Activated CD4-positive, alpha-beta T cell treated with anti-CD3 and anti-CD28 coated beads, Interleukin-2, Interleukin-6, amounts not matched to agents 100 ng/mL and 50 ng/mL, durations not matched to agents 16 hours and 8 hours (primary cell): Measurements from ENCODE around the gene LHB.
"Not testable (repeated sequence)": the region's sequence is repeated elsewhere in the genome, so short reads cannot be mapped to it uniquely, and the experiment has no call there.

Source experiments
- DNase-seq: peaks from one replicate; pipeline ENCODE4 v3.0.0-alpha.2; 2020

LHB gene

DNA sequence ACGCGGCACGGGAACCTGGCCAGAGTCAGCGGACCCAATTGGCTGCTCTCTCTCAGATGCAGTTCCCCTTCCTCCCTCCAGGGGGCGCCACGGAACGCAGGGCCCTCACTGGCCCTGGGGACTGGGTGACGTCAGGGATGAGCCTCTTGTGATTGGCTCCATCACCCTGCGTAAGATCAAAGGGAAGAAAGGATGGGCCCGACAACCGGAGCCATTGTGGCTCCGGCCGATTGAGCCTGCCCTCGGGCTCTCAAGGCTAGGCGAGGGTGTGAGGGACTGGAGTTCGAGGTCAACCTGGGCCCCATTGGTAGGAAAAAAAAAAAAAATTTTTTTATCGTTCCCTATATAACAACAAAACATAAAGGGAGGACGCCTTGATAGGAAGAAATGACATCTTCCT lies 19.9 kb upstream of the LHB start, which contains the start of gene CGB1:
Gene CGB1, minus strand, starts transcription at position 81 of the 400 bp plus-strand sequence. CDS start 184 bp downstream, outside the sequence.
- DNase-seq = peak; percentile 80

DNA sequence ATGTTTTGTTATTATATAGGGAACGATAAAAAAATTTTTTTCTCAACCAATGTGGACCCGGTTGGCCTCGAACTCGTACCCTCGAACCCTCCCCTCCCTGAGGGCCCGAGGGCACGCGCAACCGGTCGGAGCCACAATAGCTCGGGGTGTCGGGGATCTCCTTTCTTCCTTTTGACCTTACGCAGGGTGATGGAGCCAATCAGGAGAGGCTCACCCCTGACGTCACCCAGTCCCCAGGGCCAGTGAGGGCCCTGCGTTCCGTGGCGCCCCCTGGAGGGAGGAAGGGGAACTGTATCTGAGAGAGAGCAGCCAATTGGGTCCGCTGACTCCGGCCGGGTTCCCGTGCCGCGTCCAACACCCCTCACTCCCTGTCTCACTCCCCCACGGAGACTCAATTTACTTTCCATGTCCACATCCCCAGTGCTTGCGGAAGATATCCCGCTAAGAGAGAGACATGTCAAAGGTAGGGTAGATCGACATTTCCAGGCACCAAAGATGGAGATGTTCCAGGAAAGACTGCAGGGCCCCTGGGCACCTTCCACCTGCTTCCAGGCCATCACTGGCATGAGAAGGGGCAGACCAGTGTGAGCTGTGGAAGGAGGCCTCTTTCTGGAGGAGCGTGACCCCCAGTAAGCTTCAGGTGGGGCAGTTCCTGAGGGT lies 14.9 kb upstream of the LHB start, which contains the start of gene CGB2:
Gene CGB2, plus strand, starts transcription at position 249 of the 660 bp plus-strand sequence. Its CDS starts 206 bp downstream, at position 455.
- peak; percentile 94 for DNase-seq

DNA sequence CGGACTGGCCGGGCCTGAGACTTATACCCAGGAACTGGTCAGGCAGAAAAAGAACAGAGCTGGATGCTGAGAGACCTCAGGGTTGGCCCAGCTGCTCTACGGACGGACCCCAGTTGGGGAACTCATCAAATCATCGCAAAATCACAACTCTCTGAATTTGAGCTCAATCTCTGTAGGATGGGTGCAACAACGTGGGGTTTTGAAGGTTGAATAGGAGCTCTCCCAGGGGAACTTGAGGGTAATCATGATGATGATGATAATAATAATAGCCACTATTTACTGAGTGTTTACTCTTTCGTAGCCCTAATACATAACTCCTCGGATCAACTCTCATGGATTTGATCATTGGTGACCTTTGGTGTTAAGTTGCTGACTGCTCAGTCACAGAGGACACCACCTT lies 13.4 kb upstream of the LHB start:
- not testable (repeated sequence) for DNase-seq

DNA sequence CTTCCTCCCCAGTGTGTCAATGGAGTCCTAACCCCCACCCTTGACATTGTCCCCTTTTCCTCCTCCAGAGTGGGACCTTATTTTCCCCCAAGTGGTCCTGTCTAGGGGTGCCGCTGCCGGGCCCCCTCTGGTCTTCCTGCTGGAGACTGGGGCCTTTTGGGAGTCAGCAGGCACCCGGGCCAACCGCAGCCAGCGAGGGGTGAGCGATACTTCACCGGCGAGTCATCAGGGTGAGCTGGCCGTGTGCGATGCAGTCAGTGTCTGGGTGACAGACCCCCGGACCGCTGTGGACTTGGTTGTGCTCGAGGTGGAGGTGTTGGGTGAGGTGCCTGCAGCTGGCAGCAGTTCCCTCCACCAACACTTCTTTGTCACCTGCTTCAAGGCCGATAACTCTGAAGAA lies 12.9 kb upstream of the LHB start:
- DNase-seq = not testable (repeated sequence)

DNA sequence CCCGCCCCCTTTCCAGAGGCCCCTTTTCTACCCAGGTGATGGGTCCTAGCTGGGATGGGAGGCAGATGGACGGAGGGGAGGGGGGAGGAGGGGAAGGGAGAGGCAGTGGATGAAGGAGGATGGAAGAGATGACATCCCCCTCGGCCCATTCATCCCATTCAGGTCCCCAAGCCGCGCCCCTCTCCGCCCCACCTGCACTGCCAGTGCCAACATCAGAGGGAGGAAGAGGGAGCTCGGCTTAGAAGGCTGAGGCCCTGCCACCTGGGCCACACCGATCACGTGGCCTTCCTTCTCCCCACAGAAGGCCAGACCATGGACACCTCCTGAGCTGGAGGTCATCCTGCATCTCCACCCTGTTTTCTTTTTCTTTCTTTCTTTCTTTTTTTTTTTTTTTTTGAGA lies 11.8 kb upstream of the LHB start:
- DNase-seq = not testable (repeated sequence)

DNA sequence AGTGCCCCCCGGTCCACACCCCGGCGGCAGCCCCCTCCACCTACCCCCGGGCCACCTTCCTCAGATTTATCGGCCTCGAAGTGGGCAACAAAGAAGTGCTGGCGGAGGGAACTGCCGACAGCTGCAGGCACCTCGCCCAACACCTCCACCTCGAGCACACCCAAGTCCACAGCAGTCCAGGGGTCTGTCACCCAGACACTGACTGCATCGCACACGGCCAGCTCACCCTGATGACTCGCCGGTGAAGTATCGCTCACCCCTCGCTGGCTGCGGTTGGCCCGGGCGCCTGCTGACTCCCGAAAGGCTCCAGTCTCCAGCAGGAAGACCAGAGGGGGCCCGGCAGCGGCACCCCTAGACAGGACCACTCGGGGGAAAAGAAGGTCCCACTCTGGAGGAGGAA lies 8.7 kb upstream of the LHB start:
- not testable (repeated sequence) for DNase-seq

DNA sequence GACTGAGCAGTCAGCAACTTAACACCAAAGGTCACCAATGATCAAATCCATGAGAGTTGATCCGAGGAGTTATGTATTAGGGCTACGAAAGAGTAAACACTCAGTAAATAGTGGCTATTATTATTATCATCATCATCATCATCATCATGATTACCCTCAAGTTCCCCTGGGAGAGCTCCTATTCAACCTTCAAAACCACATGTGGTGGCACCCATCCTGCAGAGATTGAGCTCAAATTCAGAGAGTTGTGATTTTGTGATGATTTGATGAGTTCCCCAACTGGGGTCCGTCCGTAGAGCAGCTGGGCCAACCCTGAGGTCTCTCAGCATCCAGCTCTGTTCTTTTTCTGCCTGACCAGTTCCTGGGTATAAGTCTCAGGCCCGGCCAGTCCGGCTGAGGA lies 8.2 kb upstream of the LHB start:
- not testable (repeated sequence) for DNase-seq

DNA sequence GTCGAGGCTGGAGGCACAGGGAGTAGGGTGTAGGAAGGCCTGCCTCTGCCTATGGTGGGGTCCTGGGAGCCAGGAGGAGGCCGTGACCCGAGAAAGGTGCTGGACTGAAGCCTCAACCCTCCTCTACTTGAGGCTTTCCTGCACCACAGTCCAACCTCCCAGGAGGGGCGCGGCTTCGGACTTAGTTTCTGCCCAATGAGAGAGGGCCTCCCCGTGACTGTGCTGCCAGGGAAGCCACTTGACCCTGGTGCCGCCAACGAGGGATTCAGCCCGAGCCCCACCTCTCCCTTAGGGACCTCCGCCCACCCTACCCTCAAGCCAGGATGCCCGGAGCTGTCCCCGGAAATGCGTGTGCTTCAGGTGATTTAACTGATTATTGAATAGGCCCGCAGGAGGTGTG lies 7.3 kb upstream of the LHB start, which contains the start of gene CGB3:
Gene CGB3, minus strand, starts transcription at position 101 of the 400 bp plus-strand sequence. CDS start 362 bp downstream, outside the sequence.
- DNase-seq = not testable (repeated sequence)

DNA sequence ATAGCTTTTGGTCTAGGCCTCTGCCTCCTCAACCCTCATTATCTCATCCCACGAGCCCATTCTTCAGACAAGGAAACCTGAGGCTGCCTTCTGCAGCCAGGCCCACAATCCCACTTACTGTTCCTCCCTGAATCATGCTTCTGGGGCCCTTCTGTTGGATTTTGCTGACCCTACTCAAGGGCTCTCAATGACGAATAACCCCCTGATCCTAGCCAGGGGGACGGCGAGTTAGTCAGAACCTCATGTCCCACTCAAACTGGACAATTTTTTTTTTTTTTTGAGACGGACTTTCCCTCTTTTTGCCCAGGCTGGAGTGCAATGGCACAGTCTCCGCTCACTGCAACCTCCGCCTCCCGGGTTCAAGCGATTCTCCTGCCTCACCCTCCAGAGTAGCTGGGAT lies 5.2 kb upstream of the LHB start:
- no peak for DNase-seq

DNA sequence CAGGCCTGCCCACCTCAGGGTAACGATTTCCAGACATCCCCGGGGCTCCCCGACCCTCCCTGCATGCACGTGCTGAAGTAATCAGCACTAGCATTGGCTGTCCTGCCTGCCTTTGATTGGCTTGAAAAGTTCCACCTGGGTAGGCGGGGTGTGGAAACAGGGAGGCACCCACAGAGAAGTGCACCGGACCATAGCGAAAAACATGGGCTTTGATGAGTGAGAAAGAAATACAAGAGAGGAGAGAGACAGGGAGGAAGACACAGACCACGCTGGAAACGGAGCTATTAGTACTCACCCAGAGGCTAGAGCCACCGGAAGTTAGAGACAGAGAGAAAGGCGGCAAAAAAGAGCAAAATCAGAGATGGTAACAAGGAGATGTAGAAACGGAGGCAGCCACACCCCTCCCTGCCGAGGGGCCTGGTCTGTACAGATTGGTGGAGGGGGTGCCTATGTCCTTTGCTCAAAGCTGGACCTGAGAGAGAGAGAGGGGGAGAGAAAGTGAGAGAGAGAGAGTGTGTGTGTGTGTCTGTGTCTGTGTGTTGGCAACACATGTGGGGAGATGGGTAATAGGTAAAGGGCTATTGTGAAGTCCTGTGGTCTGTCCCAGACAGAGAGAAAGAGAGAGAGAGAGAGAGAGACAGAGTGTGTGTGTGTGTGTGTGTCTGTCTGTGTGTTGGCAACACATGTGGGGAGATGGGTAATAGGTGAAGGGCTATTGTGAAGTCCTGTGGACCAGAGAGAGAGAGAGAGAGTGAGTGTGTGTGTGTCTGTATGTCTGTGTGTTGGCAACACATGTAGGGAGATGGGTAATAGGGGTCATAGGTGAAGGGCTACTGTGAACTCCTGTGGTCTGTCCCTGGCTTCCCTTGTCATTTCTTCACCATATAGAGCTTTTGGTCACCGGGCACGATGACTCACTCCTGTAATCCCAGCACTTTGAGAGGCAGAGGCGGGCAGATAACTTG lies 4.3 kb upstream of the LHB start:
- DNase-seq = peak; percentile 44

DNA sequence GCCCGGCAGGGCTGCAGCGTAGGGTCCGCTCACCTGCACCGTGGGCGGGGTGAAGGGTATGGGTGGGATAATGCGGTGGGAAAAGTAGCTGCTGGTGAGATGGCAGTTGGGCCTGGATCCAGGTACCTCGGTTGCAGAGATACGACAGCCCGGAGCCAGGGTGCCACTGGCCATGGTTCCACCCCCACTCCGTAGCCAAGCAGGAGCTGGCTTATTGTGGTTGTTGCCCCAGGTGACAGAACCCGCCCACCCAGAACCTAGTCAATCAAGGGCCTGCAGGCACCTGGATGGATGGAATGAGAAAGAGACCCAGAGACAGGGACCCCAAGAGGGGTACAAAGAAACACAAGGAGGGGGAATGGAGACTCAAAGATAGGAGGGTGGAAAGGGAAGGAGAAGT lies 3.5 kb upstream of the LHB start:
- no peak for DNase-seq

DNA sequence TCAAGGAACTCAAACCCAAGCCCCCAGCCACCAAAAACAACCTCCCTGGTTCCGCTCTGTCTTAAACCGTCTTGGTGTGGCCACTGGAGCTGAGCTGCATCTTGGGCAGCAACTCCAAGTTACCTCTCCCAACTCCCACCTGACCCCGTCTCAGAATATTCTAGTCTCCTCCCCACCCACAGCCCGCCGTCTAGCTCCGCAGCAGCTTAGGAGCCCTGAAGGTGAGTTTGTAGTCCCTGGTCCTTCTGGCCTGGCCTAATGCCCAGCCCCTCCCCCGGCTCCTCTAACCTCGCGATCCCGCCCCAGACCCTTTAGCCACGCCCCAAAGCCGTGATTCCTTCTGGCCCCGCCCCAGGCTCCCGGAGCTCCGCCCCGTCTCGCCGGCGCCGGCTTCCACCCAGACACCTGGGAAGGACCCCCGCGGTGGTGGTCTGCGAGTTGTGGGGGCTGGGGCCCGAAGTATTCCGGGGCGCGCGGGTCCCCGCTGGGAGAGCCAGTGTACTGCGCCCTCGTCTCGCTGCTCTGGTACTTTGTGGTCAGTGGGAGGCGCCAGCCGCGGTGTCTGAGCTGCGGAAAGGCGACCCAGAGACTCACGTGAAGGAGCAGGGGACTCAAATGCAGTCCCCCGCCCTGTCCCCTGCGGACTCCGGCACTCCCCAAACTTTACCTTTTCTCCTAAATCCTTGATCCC lies 2.5 kb upstream of the LHB start:
- peak; percentile 72 for DNase-seq

DNA sequence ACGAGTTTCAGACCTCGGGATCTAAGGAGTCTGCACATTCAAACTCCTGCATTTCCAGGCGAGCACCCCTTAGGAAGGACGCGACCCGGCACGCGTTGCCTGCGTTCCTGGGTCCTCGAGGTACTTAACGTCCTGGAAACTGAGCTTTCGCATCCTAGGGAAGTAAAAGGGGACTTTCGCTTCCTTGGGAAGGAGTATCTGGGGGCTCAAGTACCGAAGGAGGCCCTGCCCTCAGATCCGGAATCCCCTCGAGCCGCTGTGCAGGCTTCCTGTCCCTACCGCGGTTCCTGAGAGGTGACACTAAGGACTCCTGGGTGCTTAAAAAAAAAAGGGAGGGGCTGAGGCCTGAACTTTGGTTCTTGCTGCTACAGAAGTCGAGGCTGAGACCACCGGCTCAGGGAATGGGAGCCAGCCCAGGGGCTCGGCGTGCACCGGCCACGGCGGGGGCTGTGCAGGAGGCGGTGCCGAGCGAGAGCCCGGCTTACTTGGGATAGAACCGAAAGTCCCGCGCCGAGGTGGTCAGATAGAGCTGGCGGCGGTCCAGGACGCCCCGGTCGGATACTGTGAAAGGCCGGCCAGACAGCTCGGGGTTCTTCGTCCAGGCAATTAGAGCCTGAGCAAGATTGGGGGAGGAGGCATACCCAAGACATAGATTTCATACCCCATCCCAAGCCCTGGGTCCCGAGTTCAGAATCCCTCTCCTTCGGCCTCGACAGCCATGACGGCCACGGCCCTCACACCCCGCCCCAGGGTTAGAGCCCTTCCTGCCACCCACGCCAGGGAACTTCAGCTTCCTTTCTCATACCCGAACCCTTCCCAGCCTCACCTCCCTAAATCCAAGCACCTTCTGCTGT lies 1.7 kb upstream of the LHB start:
- peak; percentile 35 for DNase-seq

DNA sequence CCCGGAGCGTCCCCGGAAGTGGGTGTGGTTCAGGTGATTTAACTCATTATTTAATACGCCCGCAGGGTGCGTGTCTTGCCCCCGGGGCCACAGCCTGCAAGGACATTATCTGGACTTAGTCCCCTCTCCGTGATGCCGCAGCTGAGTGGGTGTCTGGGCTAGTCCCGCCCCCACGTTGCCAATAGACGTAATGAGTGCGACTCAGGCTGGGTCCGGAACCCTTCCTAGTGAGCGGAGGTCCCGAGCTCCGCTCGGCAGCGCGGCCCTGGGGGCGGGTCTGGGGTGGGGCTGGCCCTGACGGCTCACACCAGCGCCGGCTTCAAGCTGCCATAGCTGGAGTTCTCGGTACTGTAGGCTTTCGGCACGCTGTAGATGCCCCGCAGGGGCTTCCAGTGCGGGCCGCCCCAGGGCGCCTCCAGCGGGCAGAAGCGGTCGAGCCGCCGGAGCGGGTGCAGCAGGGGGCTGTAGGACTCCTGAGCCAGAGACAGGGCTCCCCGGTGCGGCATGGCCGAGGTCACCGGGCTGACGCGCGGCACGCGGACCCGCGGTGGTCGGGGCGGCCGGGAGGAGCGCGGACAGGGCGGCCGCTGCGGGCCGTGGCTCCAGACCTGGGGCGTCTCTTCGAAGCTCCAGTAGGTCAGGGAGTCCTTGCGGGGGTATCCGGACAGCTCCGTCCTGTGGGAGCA lies 918 bp upstream of the LHB start:
- DNase-seq = peak; percentile 75

DNA sequence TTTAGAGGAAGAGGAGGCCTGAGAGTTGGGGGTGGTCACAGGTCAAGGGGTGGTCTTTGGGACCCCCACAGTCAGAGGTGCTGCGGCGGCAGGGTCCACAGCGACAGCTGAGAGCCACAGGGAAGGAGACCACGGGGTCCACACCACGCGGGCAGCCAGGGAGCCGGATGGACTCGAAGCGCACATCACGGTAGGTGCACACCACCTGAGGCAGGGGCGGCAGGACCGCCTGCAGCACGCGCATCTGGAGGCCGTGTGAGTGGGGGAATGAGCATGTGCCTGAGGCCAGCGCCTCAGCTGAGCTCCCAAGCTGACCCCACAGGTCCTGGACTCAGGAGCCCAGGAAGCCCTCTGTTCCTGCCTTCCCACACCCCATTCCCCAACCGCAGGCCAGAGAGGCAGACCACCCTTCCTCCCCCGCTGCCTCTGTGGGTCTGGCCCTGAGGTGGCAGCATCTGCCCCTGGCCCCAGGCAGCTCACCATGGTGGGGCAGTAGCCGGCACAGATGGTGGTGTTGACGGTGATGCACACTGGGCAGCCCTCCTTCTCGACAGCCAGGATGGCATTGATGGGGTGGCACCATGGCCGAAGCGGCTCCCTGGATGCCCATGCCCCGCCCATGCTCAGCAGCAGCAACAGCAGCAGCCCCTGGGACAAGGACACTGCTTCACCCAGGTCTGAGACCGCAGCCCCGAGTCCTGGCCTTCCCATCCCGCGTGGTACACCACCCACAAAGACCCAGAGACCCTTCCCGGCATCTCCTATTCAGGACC lies 638 bp downstream of the LHB start:
- no peak for DNase-seq

DNA sequence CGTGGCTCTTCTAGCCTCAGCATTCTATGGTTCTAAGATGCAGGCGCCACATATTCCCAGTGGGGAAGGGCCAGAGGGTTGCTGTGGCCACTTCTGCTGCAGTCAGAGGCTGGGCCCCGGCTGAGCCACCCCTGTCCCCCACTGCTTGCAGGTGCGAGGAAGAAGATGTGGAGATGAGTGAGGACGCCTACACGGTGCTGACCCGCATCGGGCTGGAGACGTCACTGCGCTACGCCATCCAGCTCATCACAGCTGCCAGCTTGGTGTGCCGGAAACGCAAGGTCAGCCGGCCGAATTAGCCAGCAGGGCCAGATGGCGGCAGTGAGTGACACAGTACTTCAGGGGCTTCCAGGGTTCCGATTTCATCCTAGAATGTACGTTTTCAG lies 2.0 kb downstream of the LHB start:
- DNase-seq = no peak

DNA sequence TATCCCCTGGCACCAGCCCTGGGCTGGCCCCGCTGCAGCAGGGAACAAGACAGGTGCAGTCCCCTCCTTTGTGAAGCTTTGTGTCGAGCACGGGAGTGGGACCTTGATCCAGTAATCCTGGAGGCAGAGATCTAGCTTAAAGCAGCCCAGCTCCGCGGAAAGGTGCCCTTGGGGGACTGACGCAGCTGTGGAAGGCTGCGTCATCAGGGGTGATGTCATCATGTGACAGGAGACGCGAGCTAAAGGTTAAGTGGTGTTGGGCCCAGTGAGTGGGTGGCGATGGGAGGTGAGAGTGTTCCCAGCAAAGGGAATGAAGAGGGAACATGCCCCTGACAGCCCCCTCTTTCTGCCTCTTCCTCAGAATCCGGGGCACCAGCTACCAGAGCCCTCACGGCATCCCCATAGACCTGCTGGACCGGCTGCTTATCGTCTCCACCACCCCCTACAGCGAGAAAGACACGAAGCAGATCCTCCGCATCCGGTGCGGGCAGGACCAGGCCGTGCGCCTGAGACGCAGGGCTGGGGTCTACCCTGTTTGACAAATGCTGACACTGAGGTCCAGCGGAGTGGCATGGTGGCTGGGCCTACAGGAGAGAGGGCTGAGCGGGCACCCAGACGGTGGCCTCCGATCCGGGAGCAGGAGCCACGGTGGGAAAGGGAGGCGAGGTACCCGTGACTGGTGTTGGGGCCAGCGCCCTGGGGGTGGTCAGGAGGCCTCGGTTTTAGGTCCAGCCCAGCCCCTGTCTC lies 2.6 kb downstream of the LHB start:
- DNase-seq = no peak

DNA sequence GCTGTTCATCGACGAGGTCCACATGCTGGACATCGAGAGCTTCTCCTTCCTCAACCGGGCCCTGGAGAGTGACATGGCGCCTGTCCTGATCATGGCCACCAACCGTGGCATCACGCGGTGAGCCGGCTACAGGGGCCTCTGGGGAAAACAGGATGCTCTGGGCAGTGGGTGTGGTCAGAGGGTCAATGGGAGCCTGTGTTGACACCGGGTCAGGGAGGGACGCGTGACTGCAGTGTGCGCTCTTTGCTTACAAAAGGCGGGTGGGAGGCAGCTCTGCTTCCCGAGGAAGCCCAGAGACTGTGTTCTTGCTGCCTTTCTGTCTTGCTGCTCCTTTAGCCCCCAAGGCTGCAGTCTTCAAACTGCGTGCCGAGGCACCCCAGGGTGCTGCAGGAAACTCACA lies 5.7 kb downstream of the LHB start:
- no peak for DNase-seq

DNA sequence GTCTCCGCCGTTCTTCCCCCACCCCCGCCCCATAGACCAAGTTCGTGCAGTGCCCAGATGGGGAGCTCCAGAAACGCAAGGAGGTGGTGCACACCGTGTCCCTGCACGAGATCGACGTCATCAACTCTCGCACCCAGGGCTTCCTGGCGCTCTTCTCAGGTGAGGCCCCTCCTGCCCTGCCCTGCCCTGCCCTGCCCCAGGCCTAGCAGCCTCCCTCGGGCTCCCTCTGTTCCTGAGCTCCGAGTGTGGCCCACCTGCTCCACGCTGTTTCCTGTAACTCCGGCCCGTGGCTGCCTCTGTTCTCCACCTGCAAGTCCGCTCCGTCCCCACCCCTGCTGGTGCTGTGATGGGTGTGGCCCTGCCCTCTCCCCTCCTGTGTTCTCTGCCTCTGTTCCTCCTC lies 6.4 kb downstream of the LHB start:
- no peak for DNase-seq

DNA sequence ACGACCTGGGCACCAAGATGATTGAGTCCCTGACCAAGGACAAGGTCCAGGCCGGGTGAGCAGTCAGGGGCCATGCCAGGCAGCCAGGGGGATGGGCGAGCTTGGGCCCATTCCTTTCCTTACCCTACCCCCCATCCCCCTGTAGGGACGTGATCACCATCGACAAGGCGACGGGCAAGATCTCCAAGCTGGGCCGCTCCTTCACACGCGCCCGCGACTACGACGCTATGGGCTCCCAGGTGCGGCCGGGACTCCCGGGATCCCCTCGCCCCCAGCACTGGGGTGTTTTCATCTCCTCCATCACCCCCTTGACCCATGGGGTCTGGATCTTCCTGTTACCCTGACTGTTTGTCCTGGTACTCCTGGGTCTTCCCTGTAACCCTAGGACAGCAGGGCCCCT lies 7.1 kb downstream of the LHB start:
- DNase-seq = no peak
